ENCODE results near the gene PRSS8. TPM values are rescaled to one million over a fixed set of nuclear protein-coding genes. Genes with fewer than 3 reads are reported as not detected.

PRSS8 gene
- total RNA-seq, 1 experiment from 2014 or later: 42.6 TPM

DNA sequence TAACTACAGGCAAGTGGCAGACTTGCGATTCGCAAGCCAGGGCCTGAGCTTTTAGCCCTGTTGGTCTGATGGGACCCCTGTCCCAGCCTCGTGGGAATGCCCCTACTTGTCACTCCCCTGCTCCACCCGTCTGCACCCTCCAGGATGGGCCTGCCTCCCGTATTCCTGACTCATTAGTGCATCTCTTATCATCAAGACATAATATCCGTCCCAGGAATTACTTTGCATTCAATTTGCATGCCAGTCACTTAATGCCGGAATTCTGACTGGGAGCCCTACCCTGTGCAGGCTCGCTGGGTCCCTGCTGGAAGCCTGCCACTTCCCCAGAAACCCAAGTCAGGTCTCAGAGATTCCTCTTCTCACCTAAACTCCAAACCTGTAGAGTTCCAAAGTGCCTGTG lies 50.1 kb downstream of the PRSS8 start:
- no peak for DNase-seq (ENCODE audit: low read depth, low spot score)
- Histone ChIP-seq H3K27ac (ENCODE audit: low read depth, low read length) (no peak overlapping the region), H3K4me3 (replicated peaks in 1 of 2; ENCODE audit: low read depth in 1 of 2, low read length in 2 of 2) (no peak overlapping the region), H3K9me2 (ENCODE audit: insufficient read depth) (no peaks in the 10 kb centered on the region), H3K9ac (ENCODE audit: low read length) (no peak overlapping the region), H3K9me3 (ENCODE audit: control insufficient read depth in 1 of 2, insufficient read depth in 1 of 2, low read depth in 1 of 2, low read length in 2 of 2) (no peaks in the 10 kb centered on the region), H3K27me3 (ENCODE audit: insufficient read depth, low read length) (no peaks in the 10 kb centered on the region), H2AFZ (ENCODE audit: low read depth, low read length, poor library complexity, severe bottlenecking) (no peak overlapping the region), H3K4me1 (ENCODE audit: control insufficient read depth in 1 of 2, insufficient read depth in 2 of 2, low read length in 2 of 2) (peaks cover 0 to 11% of the 10 kb centered on the region in 2 experiments; a peak in 1 of 4 replicates), H3K79me2 (ENCODE audit: insufficient read depth, low read length) (peaks cover 1% of the 10 kb centered on the region; the same call in 1 of the 2 replicates), H3K4me2 (ENCODE audit: low read length) (no peak overlapping the region), H3K36me3 (ENCODE audit: control insufficient read depth in 1 of 2, insufficient read depth in 2 of 2, low read length in 2 of 2) (peaks cover 0 to 6% of the 10 kb centered on the region in 2 experiments; a peak in 2 of 4 replicates), H4K20me1 (ENCODE audit: insufficient read depth) (no peaks in the 10 kb centered on the region)
- no TSS peak for BruUV-seq (replicated peaks)
- ATAC-seq: no peak
- TF ChIP-seq FOSL1 (IDR thresholded peaks at IDR 0.05; ENCODE audit: low read depth) (no peak), POLR2AphosphoS5 (IDR thresholded peaks at IDR 0.05; ENCODE audit: low read depth, low read length) (no peak), EZH2phosphoT487 (IDR thresholded peaks at IDR 0.05; ENCODE audit: borderline replicate concordance) (no peak), POLR2A (IDR thresholded peaks at IDR 0.05; ENCODE audit: borderline replicate concordance, extremely low read depth, insufficient read depth, insufficient read length) (no peak), EZH2 (IDR thresholded peaks at IDR 0.05) (no peak), JUND (IDR thresholded peaks at IDR 0.05) (no peak), ZFX (IDR thresholded peaks at IDR 0.05) (no peak), ELF1 (IDR thresholded peaks at IDR 0.05; ENCODE audit: borderline replicate concordance, low read depth) (no peak), EGR1 (IDR thresholded peaks at IDR 0.05; ENCODE audit: low read depth) (no peak), YY1 (IDR thresholded peaks at IDR 0.05; ENCODE audit: extremely low read depth, insufficient replicate concordance, low read depth, low read length) (no peak)
- TF ChIP-seq, protein P1, sequence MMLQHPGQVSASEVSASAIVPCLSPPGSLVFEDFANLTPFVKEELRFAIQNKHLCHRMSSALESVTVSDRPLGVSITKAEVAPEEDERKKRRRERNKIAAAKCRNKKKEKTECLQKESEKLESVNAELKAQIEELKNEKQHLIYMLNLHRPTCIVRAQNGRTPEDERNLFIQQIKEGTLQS (IDR thresholded peaks at IDR 0.05): no peak
- ChIA-PET RAD21 (ENCODE audit: low non-redundant PET in 1 of 2, low total read pairs in 2 of 2, uncharacterized antibody in 2 of 2, unreplicated experiment in 2 of 2) (no interaction called here), CTCF (interaction anchor here (0.6 kb wide), 1 partner anchor 10 kb away, joined by 3 read pairs; no protein-coding TSS in a partner anchor), POLR2A (no interaction called here)
- intact Hi-C loops (cut with micrococcal nuclease): no loop called here

Data from HCT116 (cell line).